Transverse colon (tissue), 4 donors: ENCODE measurements around the gene ADCY6. TPM values are rescaled to one million over a fixed set of nuclear protein-coding genes. Genes with fewer than 3 reads are reported as not detected.

ENCODE experiments used
- DNase-seq: peaks from one replicate; pipeline ENCODE4 v3.0.0-alpha.2; 2019
- H3K27ac ChIP-seq, 4 donors: fragments of 200-600 bp; sonication (generic); 2 replicates each; pipeline ENCODE4 v1.5.1; 2016 to 2018; ENCODE audit warnings: inconsistent platforms in 4 of 4
- H3K27me3 ChIP-seq: fragments of 200-600 bp; sonication (generic); 2 replicates; pipeline ENCODE4 v1.5.1; 2017; ENCODE audit warnings: inconsistent platforms
- H3K36me3 ChIP-seq, 4 donors: fragments of 200-600 bp; sonication (generic); 2 replicates each; pipeline ENCODE4 v1.5.1; 2017 to 2019; ENCODE audit warnings: inconsistent platforms in 4 of 4
- H3K4me1 ChIP-seq, 4 donors: fragments of 200-600 bp; sonication (generic); 2 replicates each; pipeline ENCODE4 v1.5.1; 2017 to 2020; ENCODE audit warnings: inconsistent platforms in 4 of 4
- H3K4me3 ChIP-seq, 4 donors: fragments of 200-600 bp; sonication (generic); 1 replicate in 1 of 4; 2 replicates in 3 of 4; pipeline versions ENCODE4 v1.5.1 to v1.6.1; 2017 to 2019; ENCODE audit warnings: inconsistent platforms in 4 of 4
- H3K9me3 ChIP-seq, 2 donors: fragments of 200-600 bp; sonication (generic); 2 replicates each; pipeline ENCODE4 v1.5.1; 2017 to 2019; ENCODE audit warnings: inconsistent platforms in 2 of 2
- EP300 ChIP-seq: sonication (generic); formaldehyde crosslinking; IDR thresholded peaks from one replicate; pipeline ENCODE4 v1.6.1; 2017; ENCODE audit warnings: antibody characterized with exemption, low read depth
- POLR2A ChIP-seq: fragments of 450-650 bp; IDR thresholded peaks from one replicate; pipeline ENCODE4 v1.6.1; 2016; ENCODE audit warnings: antibody characterized with exemption, mild to moderate bottlenecking, moderate library complexity
- POLR2AphosphoS5 ChIP-seq, 3 donors: sonication (generic); formaldehyde crosslinking; IDR thresholded peaks; one replicate each; pipeline ENCODE4 v1.6.1; 2016; ENCODE audit warnings: antibody characterized with exemption in 3 of 3
- WGBS, 2 donors: methylation state at CpG; one replicate each; pipeline ENCODE4 v1.1.5; 2018; ENCODE audit warnings: low coverage in 1 of 2; 5-methylcytosine and 5-hydroxymethylcytosine counted together
- in situ Hi-C, 4 donors: fragments of 200-750 bp; cut with MboI; loops; one replicate each; pipeline versions ENCODE4 v1.15.0 to v1.15.1; 2017; ENCODE audit warnings: low sequenced_read_pairs in 3 of 4, low pct_ligation_motif_present in 1 of 4, low pct_unique_long_range_greater_than_20kb in 1 of 4
- intact Hi-C: fragments of 100-400 bp; cut with DNase I; formaldehyde crosslinking; loops from one replicate; pipeline ENCODE4 v1.15.1; 2023; ENCODE audit warnings: low total_unique reads
- total RNA-seq, 4 donors: library from RNA; depleted of rRNA; stranded (reverse); fragments of >200 nt; gene quantifications; one replicate each; pipeline ENCODE4 v1.1.0, GENCODE V29; 2016
- TF ChIP-seq, protein P1 (sequence below), 5 experiments: fragments of 200-600 bp in 3 of 5; fragments of 450-650 bp in 2 of 5; sonication (generic) in 3 of 5; IDR thresholded peaks; 1 replicate in 2 of 5; 2 replicates in 3 of 5; pipeline ENCODE4 v1.5.1; 2016 to 2017; ENCODE audit warnings: antibody characterized with exemption in 5 of 5, inconsistent platforms in 3 of 5, mild to moderate bottlenecking in 2 of 5, moderate library complexity in 1 of 5

Gene ADCY6
- total RNA-seq, 4 donors from 2014 or later = 112 to 170 (median 115) TPM

GRCh38 chr12:48770756-48771155 lies 18.1 kb downstream of the ADCY6 start:
- TF ChIP-seq EP300 (no peak), POLR2AphosphoS5 (IDR thresholded peaks at IDR 0.05) (no peak), POLR2A (no peak)
- TF ChIP-seq, protein P1, sequence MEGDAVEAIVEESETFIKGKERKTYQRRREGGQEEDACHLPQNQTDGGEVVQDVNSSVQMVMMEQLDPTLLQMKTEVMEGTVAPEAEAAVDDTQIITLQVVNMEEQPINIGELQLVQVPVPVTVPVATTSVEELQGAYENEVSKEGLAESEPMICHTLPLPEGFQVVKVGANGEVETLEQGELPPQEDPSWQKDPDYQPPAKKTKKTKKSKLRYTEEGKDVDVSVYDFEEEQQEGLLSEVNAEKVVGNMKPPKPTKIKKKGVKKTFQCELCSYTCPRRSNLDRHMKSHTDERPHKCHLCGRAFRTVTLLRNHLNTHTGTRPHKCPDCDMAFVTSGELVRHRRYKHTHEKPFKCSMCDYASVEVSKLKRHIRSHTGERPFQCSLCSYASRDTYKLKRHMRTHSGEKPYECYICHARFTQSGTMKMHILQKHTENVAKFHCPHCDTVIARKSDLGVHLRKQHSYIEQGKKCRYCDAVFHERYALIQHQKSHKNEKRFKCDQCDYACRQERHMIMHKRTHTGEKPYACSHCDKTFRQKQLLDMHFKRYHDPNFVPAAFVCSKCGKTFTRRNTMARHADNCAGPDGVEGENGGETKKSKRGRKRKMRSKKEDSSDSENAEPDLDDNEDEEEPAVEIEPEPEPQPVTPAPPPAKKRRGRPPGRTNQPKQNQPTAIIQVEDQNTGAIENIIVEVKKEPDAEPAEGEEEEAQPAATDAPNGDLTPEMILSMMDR (IDR thresholded peaks at IDR 0.05) = no peak
- H3K4me1 ChIP-seq = peaks cover 0 to 10% (median 2%) of the 10 kb centered on the region in 4 donors
- H3K27ac ChIP-seq = no peak overlapping the region
- peaks cover 0 to 59% (median 28%) of the 10 kb centered on the region in 4 donors for H3K36me3 ChIP-seq
- DNase-seq = no peak
- no peak overlapping the region for H3K4me3 ChIP-seq
- H3K9me3 ChIP-seq = no peaks in the 10 kb centered on the region
- intact Hi-C loops = no loop called here
- 91 to 100% methylated on average over 5 to 10 of the region's 10 CpGs for WGBS, 2 donors
- in situ Hi-C loops = no loop called here
- H3K27me3 ChIP-seq = no peaks in the 10 kb centered on the region

GRCh38 chr12:48768736-48769135 lies 20.2 kb downstream of the ADCY6 start:
- no peak for DNase-seq
- H3K27me3 ChIP-seq = no peaks in the 10 kb centered on the region
- H3K36me3 ChIP-seq = peaks cover 0 to 47% (median 23%) of the 10 kb centered on the region in 4 donors
- H3K4me3 ChIP-seq = no peak overlapping the region
- no peaks in the 10 kb centered on the region for H3K9me3 ChIP-seq
- H3K4me1 ChIP-seq = peaks cover 0 to 18% (median 11%) of the 10 kb centered on the region in 4 donors
- WGBS, 2 donors = 94 to 95% methylated on average over 3 to 9 of the region's 9 CpGs
- in situ Hi-C loops = no loop called here
- intact Hi-C loops = no loop called here
- H3K27ac ChIP-seq = no peak overlapping the region
- TF ChIP-seq, protein P1 (IDR thresholded peaks at IDR 0.05) = no peak
- TF ChIP-seq POLR2AphosphoS5 (IDR thresholded peaks at IDR 0.05) (no peak), EP300 (no peak), POLR2A (no peak)

DNA sequence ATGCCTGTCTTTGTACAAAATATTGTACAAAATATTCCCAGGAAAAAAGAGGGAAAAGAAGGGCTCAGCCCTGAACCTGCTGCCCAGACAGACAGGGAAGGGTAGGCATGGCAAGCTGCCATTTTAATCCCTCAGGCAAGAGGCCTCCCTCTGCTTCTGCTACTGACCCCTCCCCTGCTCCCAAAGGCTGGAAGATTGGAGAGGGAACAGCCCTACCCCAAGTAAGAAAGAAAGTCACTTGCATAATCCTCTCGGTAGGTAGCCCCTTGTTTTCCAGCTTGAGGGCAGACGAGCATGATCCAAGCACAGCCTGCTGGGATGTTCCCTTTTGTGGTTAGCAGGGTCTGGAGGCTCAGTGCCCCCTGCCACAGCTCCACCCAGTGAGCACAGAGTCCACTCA lies 20.7 kb downstream of the ADCY6 start:
- Histone ChIP-seq H3K36me3 (peaks cover 0 to 41% (median 20%) of the 10 kb centered on the region in 4 donors), H3K9me3 (no peaks in the 10 kb centered on the region), H3K27ac (no peak overlapping the region), H3K4me1 (peaks cover 0 to 18% (median 11%) of the 10 kb centered on the region in 4 donors), H3K27me3 (no peaks in the 10 kb centered on the region), H3K4me3 (no peak overlapping the region)
- intact Hi-C loops = no loop called here
- WGBS, 2 donors = 95% methylated on average over 2 of the region's 2 CpGs; no CpG with 5 or more reads in 1 of the 2 donors
- in situ Hi-C loops = no loop called here
- DNase-seq = no peak
- TF ChIP-seq POLR2AphosphoS5 (IDR thresholded peaks at IDR 0.05) = no peak
- TF ChIP-seq EP300 = no peak
- TF ChIP-seq, protein P1 (IDR thresholded peaks at IDR 0.05) = no peak
- no peak for TF ChIP-seq POLR2A

DNA sequence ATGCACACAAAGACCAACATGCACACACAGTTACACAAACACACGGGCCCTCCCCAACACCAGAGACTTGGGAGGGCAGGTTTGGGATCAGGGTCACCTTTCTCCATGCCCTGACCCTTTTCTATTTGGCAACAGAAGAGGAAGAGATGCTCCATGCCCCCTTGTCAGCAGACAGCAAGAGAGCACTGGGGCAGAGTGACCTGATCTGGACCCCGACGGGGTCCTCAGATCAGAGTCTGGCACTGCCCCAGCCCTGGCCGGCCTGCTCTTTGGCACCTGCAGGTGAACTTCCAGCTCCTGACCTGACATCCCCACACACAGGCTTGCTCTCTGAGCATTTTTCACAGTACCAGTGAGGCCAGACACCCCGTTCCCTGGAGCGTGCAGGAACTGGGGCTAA lies 21.4 kb downstream of the ADCY6 start:
- DNase-seq = no peak
- H3K4me1 ChIP-seq = peaks cover 0 to 18% (median 11%) of the 10 kb centered on the region in 4 donors
- H3K9me3 ChIP-seq = no peaks in the 10 kb centered on the region
- 83 to 100% methylated on average over 1 to 6 of the region's 6 CpGs for WGBS, 2 donors
- H3K27me3 ChIP-seq = no peaks in the 10 kb centered on the region
- TF ChIP-seq EP300 = no peak
- no peak for TF ChIP-seq POLR2AphosphoS5 (IDR thresholded peaks at IDR 0.05)
- TF ChIP-seq, protein P1 (IDR thresholded peaks at IDR 0.05) = no peak
- TF ChIP-seq POLR2A = no peak
- in situ Hi-C loops = no loop called here
- H3K36me3 ChIP-seq = peaks cover 0 to 36% (median 18%) of the 10 kb centered on the region in 4 donors
- no peak overlapping the region for H3K4me3 ChIP-seq
- intact Hi-C loops = no loop called here
- H3K27ac ChIP-seq = no peak overlapping the region
